Ramos (cell line): ENCODE results near the gene OR51F1.
"Not testable (repeated sequence)": the region's sequence is repeated elsewhere in the genome, so short reads cannot be mapped to it uniquely, and the experiment has no call there.

Experiments
- in situ Hi-C: fragments of 300-500 bp; cut with MboI; formaldehyde crosslinking; loops from one replicate; pipeline ENCODE4 v1.14.3; 2022; ENCODE audit warnings: low sequenced_read_pairs; ENCODE audit not compliant: unreplicated experiment

The OR51F1 gene, protein sequence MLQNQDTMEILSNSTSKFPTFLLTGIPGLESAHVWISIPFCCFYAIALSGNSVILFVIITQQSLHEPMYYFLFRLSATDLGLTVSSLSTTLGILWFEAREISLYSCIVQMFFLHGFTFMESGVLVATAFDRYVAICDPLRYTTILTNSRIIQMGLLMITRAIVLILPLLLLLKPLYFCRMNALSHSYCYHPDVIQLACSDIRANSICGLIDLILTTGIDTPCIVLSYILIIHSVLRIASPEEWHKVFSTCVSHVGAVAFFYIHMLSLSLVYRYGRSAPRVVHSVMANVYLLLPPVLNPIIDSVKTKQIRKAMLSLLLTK

DNA sequence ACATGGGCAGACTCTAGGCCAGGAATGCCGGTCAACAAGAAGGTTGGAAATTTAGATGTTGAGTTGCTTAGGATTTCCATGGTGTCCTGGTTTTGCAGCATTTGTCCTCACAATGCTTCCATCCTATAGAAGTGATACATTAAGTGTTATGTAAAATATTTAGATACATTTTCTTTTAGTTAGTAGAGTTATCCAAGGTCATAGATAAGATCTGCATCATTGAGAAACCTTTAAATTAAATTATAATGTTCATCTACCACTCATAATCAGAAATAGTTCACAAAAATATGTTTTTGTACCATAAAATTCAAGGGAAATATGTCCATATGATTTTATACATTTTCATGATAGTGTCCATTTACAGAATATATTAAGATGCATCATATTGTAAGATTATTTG lies at the start of gene OR51F1:
TSS of gene OR51F1 (minus strand) at position 101 of the 400 bp plus-strand sequence. CDS start at position 101, 0 bp downstream.
- in situ Hi-C loops = no loop called here

DNA sequence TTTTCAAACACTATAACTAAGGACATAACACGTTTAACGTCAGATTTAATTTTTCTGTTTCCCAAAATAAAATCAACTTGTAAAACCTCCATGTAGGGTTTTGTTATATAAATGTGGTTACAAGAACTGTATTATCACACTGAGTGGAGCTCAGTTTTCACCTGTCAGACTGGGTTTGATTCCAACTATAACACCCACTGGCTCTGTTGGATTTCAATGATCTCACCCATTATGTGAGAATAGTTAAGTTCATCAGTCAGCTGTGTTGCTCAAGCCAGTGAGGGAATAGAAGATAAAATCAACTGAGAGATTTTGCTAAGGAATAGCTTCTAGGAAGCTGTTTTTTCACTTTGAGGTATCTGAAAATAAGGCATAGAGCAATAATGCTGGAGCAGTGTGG lies 39.5 kb upstream of the OR51F1 start:
- in situ Hi-C loops = no loop called here

DNA sequence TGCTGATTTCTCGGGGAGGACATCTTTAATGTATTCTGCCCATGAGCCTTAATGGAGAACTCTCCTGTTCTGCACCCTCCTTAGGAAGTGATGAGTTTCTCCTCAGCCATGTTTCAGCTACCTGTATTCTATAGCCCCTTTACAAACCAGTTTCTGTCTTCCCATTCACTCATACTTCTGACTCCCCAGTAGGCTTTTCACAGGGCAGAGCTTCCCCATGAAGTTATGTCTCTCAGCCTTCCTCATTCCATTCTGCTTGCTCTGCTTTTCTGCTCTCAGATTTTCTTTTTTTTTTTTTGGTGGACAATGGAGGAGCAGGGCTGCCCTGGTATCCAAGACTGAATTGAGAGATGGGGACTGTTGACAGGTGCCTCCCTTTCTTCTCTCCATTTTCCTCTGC lies 38.7 kb upstream of the OR51F1 start:
- in situ Hi-C loops = no loop called here

DNA sequence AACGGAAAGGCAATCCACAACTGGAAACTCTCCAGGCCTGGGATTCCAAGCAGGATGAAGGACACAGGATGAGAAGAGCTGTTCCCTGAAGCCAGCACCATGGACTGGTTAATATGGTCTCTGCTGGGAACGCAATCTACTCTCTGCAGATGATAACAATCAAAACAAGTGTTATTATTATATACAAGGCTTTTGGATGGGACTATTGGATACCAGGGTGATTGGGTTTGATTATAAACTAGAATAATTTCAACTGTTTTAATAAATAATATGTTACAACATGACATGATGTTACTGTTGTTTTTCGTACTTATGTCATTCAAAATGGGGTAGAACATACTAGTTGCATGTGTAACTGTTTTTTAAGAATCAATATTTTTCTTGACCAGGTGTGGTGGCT lies 34.5 kb upstream of the OR51F1 start, which contains the start of gene OR52R1:
TSS of gene OR52R1 (minus strand) at position 101 of the 400 bp plus-strand sequence. CDS start at position 101, 0 bp downstream.
- in situ Hi-C loops = no loop called here

DNA sequence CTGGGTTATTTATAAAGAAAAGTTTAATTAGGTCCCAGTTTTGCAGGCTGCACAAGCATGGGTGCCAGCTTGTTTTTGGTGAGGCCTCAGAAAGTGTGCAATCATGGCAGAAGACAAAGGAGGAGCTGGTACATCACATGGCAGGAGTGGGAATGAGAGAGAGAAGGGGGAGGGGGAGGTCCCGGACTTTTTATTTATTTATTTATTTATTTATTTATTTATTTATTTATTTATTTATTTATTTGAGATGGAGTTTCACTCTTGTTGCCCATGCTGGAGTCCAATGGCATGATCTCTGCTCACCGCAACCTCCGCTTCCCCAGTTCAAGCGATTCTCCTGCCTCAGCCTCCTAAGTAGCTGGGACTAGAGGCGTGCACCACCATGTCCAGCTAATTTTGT lies 31.6 kb upstream of the OR51F1 start:
- in situ Hi-C loops = not testable (repeated sequence)

DNA sequence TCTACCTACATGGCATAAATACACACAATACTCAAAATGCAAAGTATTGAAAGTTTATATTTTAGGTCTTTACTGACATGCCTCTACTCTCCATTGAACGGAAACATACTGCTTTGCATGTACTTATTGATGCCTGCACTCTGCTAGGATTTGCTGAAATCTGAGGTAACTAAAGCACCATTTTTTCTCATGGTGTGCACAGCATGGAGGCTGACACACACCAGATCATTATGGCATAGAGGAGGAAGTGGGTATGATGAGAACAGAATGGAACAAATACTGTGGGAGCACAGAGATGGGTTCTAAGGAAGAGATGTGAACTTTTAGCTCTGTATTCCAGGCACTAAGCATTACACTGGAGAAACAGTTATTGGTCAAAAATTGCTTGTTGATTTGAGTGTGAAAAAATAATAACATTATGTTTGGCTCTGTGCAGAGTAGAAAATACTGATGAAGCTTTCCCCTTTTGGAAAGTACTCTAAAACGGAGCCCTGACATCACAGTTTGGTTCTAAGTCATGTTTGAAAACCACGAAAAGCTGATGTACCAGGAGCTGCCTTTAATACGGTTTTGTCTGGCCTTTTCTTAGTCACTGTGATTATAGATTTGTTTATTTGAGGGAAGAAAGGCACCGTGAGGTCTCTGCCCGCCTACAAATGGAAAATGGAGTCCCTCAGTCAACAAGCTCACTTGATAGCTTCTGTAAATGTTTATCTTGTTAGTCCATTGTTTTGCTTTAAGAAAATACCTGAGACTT lies 28.9 kb upstream of the OR51F1 start:
- in situ Hi-C loops = no loop called here

DNA sequence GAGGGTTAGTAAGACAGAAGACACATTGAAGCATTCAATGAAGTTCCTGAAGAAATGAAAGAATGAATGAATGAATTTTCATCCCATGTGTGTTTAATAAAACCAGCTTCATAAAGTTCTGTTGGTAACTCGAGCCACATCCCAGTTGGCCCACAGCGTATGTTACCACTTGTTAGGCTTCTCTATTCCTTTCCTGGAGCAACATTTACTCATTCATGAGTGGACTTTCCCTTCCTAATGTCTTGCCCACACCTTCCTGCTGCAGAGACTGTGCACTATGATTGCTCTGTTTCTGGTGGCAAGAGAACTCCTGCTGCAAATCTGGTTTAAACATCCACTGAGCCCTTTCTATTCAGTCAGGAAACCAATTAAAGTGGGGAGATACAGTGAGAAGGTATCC lies 27.5 kb upstream of the OR51F1 start:
- in situ Hi-C loops = no loop called here

DNA sequence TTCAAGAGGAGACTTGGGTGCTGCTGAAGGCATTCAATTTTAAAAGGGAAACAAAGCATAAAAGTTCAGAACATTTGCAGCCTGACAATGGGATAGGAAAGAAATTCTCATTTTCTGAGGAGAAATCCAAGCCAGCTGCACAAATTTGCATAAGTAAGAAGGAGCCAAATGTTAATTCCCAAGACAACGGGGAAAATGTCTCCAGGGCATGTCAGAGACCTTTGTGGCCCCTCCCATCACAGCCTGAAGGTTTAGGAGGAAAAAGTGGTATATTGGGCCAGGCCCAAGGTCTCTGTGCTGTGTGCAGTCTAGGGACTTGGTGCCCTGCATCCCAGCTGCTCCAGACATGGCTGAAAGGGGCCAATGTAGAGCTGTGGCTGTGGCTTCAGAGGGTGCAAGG lies 12.7 kb upstream of the OR51F1 start:
- in situ Hi-C loops = no loop called here

DNA sequence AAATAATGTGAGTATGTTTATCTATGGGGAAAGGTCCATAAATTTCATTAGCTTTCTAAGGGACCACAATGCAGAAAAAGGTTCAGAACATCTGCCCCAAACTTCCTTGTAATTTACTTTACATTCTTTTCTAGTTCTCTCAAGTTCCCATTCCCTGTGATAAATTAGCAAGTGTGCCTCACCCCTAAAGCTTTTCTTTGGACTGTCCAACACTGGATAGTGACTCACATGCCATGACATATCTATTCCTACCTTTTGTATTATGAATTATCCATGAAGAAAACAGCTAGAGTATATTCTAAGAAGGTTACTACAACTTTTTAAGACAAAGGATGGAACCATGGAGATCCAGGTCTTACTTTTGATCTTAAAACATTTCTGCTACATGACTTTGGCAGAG lies 1.6 kb downstream of the OR51F1 start:
- in situ Hi-C loops = no loop called here

DNA sequence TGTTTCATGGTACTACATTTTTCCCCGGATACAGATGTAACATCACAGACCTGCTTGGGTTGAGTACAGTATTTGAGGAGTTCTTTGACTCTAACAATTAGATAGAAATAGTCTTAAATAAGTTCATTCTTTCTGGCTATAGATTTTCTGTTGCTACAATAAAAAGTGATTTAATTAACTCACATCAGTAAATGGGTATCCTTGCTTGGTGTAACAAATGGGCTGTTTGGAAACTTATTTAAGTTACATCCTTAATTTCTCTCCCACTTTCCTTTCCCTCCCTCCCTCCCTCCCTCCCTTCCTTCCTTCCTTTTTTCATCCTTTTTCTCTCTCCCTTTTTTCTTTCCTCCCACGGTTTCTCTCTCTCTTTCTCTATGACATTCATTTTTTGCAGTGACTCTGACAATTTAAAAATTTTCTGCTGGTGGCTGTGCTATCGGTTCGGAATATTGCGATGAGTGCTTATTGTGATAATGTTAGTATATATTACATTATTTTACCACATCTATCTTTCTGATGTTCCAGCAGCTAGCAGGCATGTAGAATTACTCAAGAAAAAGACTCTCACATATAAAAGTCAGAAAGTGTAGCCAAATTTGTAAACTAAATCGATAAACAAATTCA lies 3.2 kb downstream of the OR51F1 start:
- in situ Hi-C loops = no loop called here

DNA sequence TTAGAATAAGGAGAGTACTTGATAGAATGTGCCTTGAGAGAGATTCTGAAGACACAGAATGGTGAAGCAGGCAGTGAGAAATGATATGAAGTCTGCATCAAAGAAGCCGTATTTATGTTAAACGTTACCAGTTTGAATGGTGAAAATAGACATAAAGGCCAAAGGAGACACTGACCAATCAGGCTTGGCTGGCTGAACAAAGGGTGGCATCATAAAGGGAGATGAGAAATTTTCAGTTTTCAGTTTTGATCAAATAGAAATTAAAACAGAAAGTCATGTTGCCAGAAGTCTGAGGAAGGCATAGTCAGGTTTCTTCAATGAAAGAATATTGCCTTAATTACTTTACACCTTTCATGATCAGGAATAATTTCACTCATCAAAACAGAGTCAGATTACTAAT lies 6.6 kb downstream of the OR51F1 start:
- in situ Hi-C loops = no loop called here

DNA sequence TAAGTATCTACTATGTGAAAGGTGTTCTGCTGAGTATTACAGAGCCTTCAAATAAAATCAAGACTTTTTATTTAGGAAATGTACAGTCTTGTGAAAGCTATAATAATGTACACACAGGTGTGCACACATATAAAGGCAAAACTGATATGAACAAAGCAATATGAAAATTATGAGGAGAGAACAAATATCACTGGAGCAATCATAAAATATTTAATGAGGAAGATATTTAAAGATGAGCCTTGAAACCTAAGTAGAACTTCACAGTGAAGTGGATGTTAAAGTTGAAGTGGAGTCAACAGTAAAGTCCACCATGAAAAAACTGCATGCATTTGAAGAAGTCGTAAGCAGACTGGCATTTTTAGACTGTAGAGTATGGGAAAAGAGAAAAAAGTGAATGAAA lies 18.5 kb downstream of the OR51F1 start:
- in situ Hi-C loops = no loop called here

DNA sequence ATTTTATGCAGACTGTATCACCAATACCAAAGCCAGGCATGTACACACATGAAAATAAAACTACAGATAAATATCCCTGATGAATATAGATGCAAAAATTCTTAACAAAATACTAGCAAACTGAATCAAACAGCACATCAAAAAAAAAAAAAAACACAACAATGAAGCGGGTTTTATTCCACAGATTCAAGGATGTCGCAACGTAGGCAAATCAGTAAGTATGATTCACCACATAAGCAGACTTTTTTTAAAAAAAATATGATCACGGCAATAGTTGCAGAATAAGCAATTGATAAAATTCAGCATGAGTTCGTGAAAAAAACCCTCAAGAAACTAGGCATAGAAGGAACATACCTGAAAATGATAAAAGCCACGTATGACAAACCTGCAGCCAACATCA lies 21.3 kb downstream of the OR51F1 start:
- in situ Hi-C loops = no loop called here

DNA sequence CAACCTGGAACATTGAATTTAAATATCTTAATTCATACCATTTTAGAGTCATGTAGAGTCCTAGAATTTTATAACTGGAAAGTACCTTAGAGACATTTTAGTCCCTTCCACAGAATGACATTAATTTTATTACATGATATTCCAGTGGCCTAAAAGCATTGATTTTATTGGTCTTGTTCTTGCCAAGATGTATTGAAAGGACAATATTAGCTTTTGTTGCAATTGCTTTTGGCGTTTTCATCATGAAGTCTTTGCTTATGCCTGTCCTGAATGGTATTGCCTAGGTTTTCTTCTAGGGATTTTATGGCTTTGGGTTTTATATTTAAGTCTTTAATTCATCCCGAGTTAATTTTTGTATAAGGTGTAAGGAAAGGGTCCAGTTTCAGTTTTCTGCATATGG lies 29.0 kb downstream of the OR51F1 start:
- in situ Hi-C loops = no loop called here

DNA sequence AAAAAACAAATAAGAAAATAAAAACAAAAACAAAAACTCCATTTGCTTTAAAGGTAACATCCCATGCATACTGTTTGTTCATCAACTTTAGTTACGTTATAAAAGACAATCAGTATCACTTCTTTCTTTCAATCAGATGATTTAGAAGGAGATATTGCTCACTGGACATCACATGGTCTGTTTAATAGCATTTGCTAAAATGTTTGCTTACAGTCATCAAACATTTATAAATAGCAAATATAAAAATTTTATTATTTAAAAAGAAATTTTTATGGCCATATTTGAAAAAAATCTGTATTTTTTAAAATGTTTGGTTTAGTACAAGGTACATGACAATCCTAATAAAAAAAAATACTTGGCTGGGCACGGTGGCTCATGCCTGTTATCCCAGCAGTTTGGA lies 42.6 kb downstream of the OR51F1 start:
- in situ Hi-C loops = no loop called here

DNA sequence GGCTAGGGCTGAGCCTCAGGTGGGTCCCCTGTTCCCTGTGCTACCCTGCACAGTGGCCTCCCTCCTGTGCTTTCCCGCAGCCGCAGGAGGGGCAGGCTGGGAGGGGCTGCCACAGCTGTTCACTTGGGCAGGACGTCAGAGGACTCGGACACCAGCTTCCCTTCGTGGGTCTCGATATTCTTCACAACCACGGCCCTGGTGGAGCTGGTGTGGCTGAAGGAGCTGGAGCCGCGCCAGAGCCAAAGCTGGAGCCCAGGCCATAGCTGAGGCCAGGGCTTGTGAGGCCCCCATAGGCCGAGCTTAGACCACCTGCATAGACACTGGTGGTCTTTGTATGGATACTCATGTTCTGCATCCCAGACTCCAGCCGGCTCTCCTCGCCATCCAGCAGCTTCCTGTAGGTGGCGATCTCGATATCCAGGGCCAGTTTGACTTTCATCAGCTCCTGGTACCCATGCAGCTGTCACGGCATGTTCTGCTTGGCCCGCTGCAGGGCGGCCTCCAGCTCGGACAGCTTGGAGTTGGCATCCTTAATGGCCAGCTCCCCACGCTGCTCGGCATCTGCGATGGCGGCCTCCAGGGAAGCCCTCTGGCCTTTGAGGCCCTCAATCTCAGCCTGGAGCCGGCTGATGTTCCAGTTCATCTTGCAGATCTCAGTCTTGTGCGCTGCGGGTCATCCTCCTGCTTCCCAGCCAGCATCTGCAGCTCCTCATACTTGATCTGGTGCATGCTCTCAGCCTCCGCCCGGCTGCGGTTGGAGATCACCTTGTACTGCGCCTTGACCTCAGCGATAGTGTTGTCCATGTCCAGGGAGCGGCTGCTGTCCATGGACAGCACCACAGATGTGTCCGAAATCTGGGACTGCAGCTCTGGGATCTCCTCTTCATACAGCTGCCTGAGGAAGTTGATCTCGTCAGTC lies 46.9 kb downstream of the OR51F1 start:
- in situ Hi-C loops = not testable (repeated sequence)
